GM19468 (cell line): ENCODE measurements around the gene ADCY1.

Experiments
- ATAC-seq: cut with Tn5 transposase; IDR thresholded peaks from one replicate; pipeline ENCODE4 v1.9.1; 2021; ENCODE audit warnings: mild to moderate bottlenecking, moderate library complexity, moderate number of reproducible peaks; ENCODE audit not compliant: unreplicated experiment; ENCODE audit errors: extremely low read depth

Gene ADCY1

DNA sequence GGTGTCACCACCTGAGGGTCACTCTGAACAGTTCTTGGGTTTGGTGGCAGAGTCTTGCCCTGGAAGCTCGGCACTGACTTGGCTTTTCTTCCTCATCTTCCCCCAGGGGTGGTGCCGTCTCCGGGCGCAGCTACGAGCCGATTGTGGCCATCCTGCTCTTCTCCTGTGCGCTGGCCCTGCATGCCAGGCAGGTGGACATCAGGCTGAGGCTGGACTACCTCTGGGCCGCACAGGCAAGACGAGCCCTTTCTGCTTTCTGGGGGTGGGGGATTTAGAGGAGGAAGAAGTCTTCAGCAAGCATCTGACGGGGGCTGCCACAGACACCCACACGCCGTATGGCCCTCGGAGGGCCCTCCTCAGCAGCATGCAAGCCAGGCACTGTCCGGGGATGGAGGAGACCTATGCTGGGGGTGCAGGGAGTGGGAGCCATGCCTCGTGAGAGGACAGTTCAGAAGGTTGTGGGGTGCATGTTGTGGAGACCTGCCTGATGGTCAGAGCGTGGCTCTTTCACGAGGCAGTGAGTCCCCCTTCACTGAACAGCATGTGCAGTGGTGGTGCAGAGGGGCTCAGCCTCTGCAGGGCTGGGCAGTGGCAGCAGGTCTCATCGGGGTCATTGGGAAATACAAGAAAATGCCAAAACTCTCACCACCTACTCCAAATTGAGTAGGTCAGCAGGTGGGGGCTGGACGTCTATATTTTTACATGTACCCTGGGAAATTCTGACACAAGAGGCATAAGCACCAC is 112.4 kb downstream of the ADCY1 start:
- no peak for ATAC-seq

DNA sequence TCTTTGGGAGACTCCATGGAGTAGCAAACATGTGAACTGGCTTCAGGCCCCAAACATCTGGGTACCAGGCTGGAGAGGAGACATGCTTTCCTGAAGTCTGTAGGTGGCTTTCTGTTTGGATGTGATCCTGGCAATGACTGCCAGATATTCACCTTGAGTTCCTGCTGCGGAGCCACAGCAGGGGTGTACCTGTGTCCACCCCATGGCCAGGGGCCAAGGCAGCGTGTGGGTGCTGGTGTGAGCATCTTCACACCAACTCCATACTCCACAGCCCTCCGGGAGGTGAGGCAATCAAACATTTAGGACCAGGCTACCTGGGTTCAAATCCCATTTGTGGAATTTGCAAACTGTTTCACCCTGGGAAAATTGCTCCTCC is 113.0 kb downstream of the ADCY1 start:
- no peak for ATAC-seq

DNA sequence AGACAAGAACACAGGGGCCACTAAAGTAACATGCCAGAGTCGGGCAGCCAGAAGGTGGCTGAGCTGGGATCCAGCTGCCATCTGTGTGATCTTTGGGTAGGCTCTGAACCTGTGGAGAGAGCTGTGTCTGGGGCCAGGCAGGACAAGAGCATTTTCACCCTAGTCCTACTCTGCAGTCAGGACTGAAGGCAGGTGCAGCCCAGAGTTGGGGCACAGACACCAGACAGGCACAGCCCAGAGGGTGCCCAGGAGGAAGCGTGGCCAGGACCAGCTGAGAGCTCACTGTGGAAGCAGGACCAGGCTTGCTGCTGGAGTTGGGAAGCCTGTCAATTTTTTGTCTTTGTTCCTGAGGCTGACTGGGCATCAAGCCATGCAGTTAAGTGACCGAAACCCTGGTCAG is 113.6 kb downstream of the ADCY1 start:
- no peak for ATAC-seq

DNA sequence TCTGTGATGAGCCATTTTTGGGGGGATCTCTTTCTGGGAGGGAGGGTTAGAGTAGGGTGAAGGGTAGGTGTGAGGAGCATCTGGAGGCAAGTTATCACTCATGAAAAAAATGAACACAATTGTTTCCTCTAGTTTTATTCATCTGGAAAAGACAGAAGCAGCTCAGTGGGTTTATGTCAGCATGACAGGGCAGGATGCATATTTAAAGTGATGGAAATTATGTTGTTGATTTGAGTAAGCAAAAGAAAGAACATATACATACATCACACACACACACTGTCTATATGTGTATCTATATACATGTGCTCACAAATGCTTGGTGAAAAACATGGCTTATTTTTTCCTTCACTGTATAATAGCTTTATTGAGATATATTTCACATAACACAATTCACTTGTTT is 114.2 kb downstream of the ADCY1 start:
- no peak for ATAC-seq

DNA sequence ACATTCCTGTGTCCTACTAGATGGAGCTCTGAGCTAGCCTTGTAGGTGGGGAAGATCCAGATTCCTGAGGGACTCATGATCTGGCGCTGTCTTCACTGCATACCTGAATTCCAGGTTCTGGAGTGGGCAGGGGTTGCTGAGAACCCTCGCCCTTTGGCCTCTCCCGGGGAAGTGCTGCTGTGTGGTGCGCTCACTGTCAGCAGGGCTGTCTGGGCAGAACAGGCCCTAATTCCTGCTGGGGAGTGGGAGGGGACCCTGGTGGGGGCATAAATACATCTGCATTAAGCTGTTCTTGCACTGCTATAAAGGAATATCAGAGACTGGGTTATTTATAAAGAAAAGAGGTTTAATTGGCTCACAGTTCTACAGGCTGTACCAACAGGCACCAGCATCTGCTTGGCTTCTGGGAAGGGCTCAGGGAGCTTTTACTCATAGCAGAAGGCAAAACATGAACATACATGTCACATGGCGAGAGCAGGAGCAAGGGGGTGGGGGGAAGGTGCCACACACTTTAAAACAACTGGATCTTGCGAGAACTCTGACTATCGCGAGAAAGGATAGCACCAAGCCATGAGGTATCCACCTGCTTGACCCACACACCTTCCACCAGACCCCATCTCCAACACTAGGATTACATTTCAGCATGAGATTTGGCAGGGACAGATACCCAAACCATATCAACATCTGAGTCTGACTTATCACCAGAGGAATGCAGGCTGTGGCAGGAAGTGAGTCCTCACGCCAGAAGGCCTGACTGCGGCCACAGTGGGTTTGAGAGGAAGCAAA is 115.0 kb downstream of the ADCY1 start:
- ATAC-seq = no peak

DNA sequence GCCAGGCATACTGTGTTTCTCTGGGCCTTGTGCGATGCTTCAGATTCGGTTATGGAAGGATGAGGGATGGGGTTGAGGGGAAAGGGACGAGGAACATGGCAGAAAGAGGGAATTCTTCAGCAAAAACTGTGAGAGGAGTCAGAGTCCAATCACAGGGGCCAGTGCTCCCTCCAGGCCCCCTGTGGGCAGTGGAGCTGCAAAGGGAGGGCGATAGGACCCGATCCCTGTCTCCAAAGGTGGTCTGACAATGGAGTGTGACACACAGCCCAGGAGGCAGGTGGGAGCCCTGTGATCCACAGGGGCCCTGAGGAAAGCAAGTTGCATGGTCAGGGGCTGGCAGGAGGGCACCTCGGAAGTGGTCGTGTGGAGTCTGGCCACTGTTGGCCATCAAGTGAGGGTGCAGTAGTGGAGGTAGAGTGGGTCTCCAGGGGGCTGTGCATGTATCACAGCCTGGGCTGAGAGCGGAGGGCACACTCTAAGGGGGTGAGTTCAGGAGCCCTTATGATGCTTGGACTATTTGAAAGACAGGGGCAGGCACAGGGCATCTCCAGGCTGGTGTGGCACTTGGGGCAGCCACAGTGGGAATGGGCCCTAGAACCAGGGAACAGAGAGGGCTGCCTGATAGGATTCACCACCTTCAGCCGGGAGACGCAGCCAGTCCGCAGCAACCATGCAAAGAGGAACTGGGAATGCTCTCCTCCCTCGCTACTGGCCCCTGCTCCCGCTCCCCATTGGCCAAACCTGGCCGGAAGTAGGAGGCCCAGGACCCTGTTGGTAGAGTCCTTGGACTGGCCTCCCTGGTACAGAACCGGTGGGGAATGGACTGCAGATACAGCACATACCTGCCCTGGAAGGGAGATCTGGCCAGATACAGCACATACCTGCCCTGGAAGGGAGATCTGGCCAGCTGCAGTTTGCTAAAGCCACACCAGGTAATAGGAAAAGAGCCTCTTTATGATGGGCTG is 115.9 kb downstream of the ADCY1 start:
- ATAC-seq = no peak

DNA sequence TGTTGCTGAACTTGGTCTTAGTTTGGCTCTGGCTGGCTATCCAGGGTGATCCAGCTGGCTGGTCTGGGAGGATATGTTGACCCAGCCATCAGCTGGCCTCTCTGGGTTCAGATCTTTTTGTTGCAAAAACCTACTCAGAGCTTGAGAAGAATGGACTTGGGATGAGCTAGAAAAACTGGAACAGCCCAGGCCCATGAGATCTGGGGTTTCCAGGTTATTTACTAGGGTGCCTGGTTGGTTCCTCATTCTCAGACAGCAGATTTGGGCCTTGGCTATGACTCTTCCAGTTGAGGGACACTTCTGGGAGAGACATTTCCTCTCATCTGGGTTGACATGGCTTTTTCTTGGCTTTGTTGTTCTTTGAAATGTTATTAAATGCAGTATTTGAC is 116.6 kb downstream of the ADCY1 start:
- ATAC-seq = no peak

DNA sequence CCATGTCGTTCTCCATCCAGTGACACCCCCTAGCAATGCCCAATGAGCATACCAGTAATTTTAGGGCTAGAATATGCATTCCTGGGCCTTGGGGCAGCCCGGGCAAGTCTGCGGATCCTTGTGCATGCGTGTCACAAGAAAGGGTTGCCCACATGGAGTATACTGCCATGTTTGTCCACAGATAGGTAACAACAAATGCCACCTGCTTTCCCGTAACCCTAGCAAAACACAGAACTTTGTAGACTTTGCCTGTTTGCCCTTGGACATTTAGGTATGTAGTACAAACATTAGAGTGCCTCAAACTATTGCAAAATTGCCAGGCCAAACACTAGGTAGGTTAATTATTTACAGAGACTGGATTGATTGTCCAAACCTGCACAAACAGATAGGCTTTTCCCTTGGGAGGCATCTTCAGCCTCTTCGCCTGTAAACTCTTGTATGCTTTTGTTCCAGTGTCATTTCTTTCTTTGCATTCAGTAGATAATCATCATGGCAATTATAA is 117.0 kb downstream of the ADCY1 start:
- no peak for ATAC-seq

DNA sequence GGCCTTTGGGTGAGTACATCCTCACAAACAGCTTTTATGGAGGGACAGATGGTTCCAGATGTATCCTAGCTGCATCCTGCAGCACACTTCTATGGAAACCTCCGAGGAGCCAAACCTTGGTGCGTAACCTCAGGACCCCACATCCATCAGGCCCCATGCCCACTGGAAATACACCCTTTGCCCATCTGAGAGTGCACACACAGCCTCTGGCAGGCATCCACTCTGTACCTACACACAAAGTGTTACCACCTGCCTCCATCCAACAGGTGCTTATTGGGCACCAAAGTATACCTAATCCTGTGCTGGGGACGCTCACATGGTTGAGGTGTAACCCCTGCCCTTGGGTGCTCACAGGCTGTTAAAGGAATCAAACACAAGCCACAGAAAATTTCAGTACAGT is 117.9 kb downstream of the ADCY1 start:
- ATAC-seq = no peak

DNA sequence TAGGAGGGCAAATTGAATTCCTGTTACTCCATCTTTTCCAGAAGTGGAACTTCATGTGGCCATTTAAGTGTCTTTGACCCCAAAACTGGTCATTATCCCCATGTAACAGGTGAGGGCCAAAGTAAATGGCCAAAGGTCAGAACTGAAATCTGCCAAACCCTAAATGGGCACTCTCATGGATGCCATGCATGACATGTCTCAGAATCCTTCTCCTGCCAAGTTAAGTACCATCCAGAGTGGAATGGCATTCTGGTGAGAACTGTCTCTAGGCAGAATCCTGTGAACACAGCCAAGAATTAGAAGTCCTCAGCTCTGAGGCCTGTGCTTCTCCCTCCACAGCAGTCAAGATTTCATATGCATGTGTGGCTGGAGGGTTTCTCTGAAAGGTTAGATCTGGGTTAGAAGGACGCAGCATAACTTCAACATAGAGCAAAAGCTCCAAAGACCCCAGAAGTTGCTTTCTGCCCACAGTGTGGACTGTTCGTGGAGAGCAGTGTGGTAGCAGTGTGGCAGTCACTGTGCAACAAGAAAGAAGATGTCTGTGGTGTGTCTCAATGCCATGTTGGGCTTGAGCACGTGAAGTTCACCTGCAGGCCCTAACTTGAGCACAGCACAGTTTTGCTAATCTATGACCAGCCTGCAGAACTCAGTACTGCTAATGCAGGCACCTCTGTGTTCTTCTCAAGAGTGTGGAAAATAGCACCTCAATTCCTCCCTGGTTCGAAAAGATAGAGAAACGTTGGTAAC is 121.3 kb downstream of the ADCY1 start:
- ATAC-seq = no peak

DNA sequence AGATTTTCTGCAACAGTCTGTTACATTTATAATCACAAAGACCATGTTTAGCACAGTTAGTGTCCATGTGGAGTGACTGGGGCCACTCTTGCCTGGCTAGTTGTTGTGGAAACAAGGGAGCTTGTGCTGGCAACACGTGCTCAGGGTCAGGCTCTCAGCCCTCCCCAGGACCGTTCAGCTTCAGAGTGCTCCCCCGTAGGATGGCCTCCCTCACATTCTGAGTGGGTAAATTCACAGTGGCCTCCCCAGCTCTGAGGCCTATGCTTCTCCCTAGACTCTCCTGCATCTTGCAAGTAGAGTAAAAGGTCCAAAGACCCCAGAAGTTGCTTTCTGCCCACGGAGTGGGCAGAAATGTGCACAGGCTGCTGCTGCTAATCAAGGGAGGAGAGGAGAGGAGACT is 122.3 kb downstream of the ADCY1 start:
- no peak for ATAC-seq

DNA sequence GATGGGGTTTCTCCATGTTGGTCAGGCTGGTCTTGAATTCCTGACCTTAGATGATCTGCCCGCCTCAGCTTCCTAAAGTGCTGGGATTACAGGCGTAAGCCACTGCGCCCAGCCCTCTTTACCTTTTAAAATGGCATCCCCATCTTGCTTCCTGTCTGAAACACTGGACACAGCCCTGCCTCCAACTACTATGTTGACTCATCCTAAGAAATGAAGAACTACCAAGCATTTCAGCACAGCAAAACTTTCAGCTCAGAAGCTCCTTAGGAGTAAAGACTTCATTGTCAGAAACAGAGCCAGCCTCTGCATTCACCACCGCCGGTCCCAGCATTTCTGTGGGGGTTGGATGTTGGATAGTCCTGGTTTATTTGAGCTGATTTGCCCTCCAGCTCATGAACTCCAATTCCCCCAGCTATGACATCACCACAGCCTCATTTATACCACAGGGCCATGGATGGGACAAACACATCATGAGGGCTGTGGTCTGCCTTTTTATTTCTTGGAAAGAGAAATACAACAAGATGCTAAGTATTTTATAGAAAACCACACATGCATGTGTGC is 123.5 kb downstream of the ADCY1 start:
- no peak for ATAC-seq

DNA sequence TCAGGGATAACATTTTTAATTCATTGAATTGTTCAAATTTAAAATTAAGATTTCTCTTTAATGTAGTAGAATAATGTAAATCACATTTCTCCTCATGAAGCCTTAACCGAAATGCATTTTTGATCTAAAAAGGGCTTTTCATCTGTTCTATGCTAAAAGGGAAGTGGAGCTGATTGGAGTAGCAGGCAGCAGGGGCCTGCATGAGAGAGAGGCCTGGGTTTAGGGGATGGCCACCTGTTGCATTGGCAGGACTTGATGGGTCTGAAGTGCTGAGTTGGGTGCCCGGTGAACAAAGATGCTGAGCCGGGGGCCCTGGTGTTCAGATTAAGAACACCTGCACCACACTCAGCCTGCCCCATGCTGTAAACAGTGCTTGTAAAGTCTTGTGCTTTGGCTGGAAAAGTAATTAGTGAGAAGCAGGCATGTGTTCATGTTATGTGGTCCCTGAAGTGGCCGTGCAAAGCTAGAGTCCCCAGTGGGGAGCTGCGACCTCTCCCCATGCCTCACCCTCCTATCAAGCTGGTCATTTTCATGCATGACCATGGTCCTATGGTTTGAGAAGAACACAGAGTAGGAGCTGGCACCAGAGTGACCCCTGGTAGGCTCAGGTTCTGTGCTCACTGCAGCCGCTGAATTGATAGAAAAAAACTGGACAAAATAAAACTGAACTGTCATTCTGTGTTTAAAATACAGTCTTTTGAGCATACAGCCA is 124.3 kb downstream of the ADCY1 start:
- ATAC-seq = no peak

DNA sequence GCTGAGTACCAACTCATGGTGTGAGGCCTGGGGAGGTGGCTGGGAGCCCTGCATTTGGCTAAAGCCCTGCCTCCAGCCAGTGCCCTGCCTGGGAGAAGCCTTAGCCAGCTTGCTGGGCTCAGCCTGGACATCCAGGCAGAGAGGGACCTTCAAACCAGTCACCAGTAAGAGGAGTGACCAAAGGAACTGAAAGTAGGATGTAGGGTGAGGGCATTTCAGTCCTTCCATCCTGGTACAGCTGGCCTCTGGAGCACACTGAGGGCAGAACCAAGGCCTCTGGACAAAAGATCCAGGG is 124.8 kb downstream of the ADCY1 start:
- no peak for ATAC-seq

DNA sequence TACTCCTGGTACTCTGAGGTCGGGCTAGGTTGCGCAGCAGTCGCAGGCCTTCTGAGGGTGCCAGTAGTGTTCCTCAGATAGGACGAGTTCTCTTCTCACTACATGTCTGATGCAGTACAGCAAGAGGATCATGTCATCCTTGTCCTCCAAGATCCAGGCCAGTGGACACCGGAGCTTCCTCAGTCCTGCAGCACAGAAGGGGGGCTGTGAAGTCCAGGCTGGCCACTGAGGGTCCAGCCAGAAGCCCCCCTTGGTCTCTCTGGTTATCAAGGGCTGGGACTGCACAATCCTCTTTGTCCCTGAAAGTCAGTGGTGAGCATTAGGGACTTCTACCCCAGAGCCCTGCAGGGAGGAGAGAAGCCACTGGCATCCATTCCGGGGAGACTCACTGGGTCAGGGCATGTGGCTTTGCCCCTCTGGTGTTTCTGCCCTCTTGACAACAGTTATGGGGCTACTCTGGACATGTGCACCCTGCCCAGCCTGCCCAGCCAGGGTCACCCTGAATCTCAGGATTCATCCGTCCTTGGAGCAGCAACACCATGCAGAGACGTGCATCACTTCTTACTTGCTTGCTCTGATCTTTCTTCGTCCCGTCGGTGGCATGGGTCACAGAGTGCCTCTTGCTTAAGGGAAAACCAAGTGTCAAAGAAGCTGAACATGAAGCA is 125.7 kb downstream of the ADCY1 start:
- ATAC-seq = no peak

DNA sequence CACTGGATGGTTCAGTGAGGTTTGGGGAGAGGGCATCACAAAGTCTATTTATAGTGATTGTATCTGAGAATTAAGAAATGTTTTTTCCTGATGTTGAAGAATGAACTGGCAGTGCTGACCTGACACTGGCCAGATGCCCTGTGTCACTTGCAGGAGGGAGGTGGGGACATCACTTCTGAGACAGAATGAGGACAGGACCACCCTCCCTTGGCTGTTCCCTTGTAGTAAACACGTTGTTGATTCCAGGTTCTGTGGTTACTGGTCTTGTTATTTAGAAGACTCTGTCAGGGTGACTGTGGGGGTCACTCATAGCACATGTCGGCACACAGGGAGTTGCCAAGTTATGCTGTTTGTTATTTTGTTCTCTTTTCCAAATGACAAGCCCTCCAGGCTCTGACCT is 126.4 kb downstream of the ADCY1 start:
- ATAC-seq = no peak

DNA sequence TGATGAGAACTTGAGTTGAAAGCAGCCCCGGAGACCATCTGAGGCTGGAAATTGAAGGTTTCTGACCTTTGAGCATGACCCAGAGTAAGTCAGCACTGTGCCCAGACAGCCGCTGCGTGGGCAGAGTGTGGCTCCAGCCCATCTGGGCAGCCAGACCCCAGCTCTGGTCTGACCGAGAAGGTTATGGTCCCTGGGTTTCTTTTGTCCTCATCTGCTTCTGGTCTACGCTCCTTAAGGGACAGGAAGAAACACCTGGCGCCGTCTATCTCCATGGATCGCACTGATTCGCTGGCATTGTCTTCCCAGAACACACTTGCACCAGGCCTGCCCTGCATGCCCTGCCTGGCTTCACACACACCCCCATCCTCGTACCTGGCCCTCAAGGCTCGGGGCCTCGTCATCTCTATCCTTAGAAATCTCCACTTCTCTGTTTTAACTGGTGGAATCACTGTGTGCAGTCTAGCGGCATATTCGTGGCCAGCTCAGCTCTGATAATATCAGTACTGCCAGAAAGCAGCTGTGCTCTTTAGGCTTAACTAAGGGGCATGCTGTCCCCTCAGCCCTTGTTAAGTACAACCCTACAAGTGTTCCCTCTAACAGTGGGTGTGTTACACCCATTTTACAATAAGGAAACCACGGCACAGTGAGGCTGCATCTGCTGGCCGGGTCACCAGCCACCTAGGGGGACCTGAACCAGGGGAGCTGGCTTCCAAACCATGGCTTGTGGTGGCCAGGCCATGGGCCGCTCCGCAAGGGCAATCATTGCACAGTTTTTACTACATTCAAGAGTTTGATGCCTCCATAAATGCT is 127.7 kb downstream of the ADCY1 start:
- ATAC-seq = no peak

DNA sequence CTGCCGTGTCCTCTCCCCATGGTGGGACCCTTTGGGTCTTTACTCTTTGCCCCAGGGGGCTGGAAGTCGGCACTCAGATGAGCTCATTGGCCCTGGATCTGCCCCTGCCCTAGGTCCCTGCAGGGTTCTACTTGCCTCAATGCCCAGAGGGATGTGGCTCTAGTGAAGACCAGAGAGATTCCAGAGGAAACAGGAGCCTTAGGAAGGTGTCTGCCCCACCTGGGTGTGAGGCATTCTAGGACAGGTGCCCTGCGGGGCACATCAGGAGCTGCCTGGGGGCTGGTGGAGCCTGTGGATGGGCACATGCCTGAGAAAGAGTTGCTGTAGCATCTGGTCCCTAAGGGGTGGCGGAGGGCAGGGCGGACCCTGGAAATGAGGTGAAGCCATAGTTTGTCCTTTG is 128.6 kb downstream of the ADCY1 start:
- no peak for ATAC-seq
